Measurements from ENCODE around the gene CFAP99. TPM values are rescaled to one million over a fixed set of nuclear protein-coding genes. Genes with fewer than 3 reads are reported as not detected.

CFAP99 gene
- total RNA-seq, 1 donor from 2014 or later = not detected

DNA sequence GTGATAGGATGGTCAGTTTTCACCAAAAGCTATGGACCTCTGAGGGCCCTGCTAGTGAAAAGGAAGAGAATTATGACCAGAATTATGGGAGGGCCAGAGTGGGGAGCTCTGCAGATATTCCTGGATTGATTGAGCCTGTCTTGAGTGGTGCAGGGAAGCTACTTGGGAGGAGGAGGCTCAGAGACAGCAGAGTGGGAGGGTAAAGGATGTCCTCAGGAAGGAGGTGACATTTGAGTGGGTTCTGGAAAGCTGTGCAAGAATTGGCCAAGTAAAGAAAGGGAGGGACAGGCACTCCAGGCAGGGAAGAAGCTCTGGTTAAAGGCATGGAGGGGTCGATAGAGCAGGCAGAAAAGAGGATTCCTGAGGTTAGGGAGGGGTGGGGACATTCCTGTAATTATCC lies 74.2 kb downstream of the CFAP99 start:
- H3K36me3 ChIP-seq (ENCODE audit: control insufficient read depth, insufficient read depth, low read length) = peaks cover 17% of the 10 kb centered on the region
- TF ChIP-seq, protein P1, sequence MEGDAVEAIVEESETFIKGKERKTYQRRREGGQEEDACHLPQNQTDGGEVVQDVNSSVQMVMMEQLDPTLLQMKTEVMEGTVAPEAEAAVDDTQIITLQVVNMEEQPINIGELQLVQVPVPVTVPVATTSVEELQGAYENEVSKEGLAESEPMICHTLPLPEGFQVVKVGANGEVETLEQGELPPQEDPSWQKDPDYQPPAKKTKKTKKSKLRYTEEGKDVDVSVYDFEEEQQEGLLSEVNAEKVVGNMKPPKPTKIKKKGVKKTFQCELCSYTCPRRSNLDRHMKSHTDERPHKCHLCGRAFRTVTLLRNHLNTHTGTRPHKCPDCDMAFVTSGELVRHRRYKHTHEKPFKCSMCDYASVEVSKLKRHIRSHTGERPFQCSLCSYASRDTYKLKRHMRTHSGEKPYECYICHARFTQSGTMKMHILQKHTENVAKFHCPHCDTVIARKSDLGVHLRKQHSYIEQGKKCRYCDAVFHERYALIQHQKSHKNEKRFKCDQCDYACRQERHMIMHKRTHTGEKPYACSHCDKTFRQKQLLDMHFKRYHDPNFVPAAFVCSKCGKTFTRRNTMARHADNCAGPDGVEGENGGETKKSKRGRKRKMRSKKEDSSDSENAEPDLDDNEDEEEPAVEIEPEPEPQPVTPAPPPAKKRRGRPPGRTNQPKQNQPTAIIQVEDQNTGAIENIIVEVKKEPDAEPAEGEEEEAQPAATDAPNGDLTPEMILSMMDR (IDR thresholded peaks at IDR 0.05; ENCODE audit: insufficient read depth, low read length, severe bottlenecking) = no peak
- no peaks in the 10 kb centered on the region for H3K27me3 ChIP-seq (ENCODE audit: control insufficient read depth, insufficient read depth, low read length)
- no peak overlapping the region for H3K4me3 ChIP-seq (ENCODE audit: low read depth, low read length)
- no peak for FAIRE-seq
- DNase-seq (ENCODE audit: low read depth) = no peak

DNA sequence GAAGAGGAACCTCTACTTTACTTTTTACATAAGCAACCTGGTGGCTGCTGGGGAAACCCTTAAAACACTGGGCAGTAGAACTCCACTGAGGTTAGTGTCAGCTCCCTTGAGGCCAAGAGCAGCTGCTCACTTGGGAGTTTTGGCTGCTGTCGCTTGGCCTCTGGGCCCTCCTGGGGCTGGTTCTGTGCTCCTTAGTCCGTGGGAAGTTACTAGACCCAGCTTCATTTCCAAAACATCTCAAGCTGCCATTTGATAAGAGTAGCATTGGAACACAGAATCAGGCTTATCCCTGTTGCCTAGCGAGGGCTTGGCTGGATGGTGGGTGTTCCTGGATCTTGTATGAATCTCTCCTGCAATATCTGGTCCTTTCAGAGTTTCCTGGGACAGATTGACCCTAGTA lies 76.2 kb downstream of the CFAP99 start:
- no peak for DNase-seq (ENCODE audit: low read depth)
- TF ChIP-seq, protein P1 (IDR thresholded peaks at IDR 0.05; ENCODE audit: insufficient read depth, low read length, severe bottlenecking) = no peak
- FAIRE-seq = no peak
- no peaks in the 10 kb centered on the region for H3K27me3 ChIP-seq (ENCODE audit: control insufficient read depth, insufficient read depth, low read length)
- no peak overlapping the region for H3K4me3 ChIP-seq (ENCODE audit: low read depth, low read length)
- H3K36me3 ChIP-seq (ENCODE audit: control insufficient read depth, insufficient read depth, low read length) = peaks cover 18% of the 10 kb centered on the region

DNA sequence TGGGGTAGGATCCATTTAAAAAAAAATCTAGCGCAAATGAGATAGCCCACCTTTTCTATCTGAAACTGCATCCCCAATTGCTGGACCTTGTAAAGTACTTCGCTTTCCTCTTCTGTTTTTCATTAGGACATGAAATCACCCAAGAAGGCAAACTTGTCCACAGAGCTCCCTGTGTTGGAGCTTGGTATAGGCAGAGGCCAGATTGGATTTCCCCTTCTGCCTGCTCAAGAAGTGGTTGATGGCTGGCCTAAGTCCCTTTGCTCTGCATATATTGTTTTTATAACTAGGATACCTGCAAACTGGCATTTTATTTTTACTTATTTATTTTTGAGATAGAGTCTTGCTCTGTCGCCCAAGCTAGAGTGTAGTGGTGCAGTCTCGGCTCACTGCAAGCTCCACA lies 78.6 kb downstream of the CFAP99 start:
- no peak for DNase-seq (ENCODE audit: low read depth)
- TF ChIP-seq, protein P1 (IDR thresholded peaks at IDR 0.05; ENCODE audit: insufficient read depth, low read length, severe bottlenecking) = no peak
- H3K4me3 ChIP-seq (ENCODE audit: low read depth, low read length) = no peak overlapping the region
- no peaks in the 10 kb centered on the region for H3K27me3 ChIP-seq (ENCODE audit: control insufficient read depth, insufficient read depth, low read length)
- FAIRE-seq = no peak
- H3K36me3 ChIP-seq (ENCODE audit: control insufficient read depth, insufficient read depth, low read length) = peaks cover 28% of the 10 kb centered on the region

DNA sequence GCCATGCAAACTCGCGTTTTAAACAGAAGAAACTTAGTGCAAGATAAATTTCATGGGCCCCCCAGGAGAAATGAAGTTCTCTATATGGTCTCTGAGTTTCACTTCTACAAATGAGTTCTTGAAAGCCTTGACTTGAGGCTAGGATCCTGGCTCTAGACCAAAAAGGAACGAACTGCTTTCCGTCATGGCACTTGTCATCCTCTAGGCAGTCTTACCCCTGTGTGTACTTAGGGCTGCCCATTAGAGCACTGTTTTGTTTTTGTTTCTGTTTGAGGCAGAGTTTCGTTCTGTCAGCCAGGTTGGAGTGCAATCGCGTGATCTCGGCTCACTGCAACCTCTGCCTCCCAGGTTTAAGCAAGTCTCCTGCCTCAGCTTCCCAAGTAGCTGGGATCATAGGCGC lies 79.2 kb downstream of the CFAP99 start:
- H3K36me3 ChIP-seq (ENCODE audit: control insufficient read depth, insufficient read depth, low read length) = peaks cover 28% of the 10 kb centered on the region
- TF ChIP-seq, protein P1 (IDR thresholded peaks at IDR 0.05; ENCODE audit: insufficient read depth, low read length, severe bottlenecking) = no peak
- FAIRE-seq (no peak), DNase-seq (ENCODE audit: low read depth) (no peak)
- H3K4me3 ChIP-seq (ENCODE audit: low read depth, low read length) = no peak overlapping the region
- no peaks in the 10 kb centered on the region for H3K27me3 ChIP-seq (ENCODE audit: control insufficient read depth, insufficient read depth, low read length)

DNA sequence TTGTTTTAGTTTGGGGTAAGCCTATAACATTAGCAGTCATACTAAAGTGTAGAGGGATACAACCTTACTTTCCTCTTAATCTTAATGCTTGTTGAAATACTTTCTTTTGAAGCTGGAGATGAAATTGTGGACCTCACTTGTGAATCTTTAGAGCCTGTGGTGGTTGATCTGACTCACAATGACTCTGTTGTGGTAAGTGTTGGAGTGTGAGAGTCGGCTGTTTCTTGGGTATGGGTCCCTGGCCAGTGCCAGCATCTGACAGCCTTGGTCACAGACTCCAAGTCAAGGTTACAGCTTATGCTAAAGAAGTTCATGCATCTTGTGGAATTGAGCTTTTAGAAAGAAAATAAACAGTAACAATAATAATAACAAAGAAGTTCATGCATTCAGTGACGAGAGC lies 81.8 kb downstream of the CFAP99 start:
- TF ChIP-seq, protein P1 (IDR thresholded peaks at IDR 0.05; ENCODE audit: insufficient read depth, low read length, severe bottlenecking) = no peak
- H3K36me3 ChIP-seq (ENCODE audit: control insufficient read depth, insufficient read depth, low read length) = peaks cover 23% of the 10 kb centered on the region

DNA sequence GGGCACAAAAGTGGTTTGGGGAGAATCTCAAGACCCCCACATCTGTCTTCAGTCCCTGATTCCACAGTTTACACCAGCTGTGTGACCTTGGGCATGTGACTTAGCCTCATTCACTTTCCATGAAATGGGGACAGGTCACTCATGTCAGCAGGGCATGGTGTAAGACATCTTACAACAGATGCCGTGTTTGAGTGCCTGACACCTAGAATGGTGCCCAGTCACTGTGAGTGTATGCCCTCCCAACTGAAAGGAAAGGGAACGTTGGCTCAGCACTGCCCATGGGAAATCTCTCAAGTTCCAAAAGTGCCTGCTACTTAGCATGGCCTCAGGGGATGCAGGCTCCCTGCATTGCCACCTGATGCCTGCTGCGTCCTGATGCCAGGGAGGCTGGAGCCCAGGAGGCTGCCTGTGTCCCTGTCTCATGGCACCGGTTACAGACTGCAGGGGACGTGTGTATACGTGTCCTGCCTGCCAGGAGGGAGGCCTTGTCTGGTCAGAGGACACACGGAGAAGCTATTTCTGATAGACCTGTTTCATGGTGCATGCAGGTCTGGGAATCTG lies 82.4 kb downstream of the CFAP99 start:
- FAIRE-seq = no peak

More for the DNA sequence above, 81.8 kb downstream of the CFAP99 start:
- FAIRE-seq (no peak), DNase-seq (ENCODE audit: low read depth) (no peak)
- Histone ChIP-seq H3K4me3 (ENCODE audit: low read depth, low read length) (no peak overlapping the region), H3K27me3 (ENCODE audit: control insufficient read depth, insufficient read depth, low read length) (no peaks in the 10 kb centered on the region)

More for the DNA sequence above, 82.4 kb downstream of the CFAP99 start:
- TF ChIP-seq, protein P1 (IDR thresholded peaks at IDR 0.05; ENCODE audit: insufficient read depth, low read length, severe bottlenecking) = no peak
- Histone ChIP-seq H3K4me3 (ENCODE audit: low read depth, low read length) (no peak overlapping the region), H3K27me3 (ENCODE audit: control insufficient read depth, insufficient read depth, low read length) (no peaks in the 10 kb centered on the region), H3K36me3 (ENCODE audit: control insufficient read depth, insufficient read depth, low read length) (peaks cover 23% of the 10 kb centered on the region)
- DNase-seq (ENCODE audit: low read depth) = no peak

Data from bronchial epithelial cell (primary cell).